Fibroblast of upper back skin (primary cell): Measurements from ENCODE around the gene DMAC2.
A peak's percentile ranks its signal among the peaks of the same experiment; 100 is the strongest.
"Not testable (repeated sequence)": the region's sequence is repeated elsewhere in the genome, so short reads cannot be mapped to it uniquely, and the experiment has no call there.

Source experiments
- DNase-seq: peaks from one replicate; pipeline ENCODE4 v3.0.0-alpha.2; 2013

The DMAC2 gene

GRCh38 chr19:41398050-41398418 lies 41.7 kb downstream of the DMAC2 start:
- DNase-seq, result no peak

- peak; percentile 100 for DNase-seq
These were observed 42.3 kb downstream of the DMAC2 start, which contains the start of the genes BCKDHA and EXOSC5 for GRCh38 chr19:41397086-41398049. Gene BCKDHA, plus strand, starts transcription at chr19:41397818. Its CDS starts 10 bp downstream, at chr19:41397828. Gene EXOSC5, minus strand, starts transcription at chr19:41397359. Its CDS starts 31 bp downstream, at chr19:41397328.

- no peak for DNase-seq
These were observed 44.4 kb downstream of the DMAC2 start for GRCh38 chr19:41395355-41395754.

GRCh38 chr19:41392775-41393174 lies 46.9 kb downstream of the DMAC2 start:
- no peak for DNase-seq

GRCh38 chr19:41391618-41392017 lies 48.1 kb downstream of the DMAC2 start:
- DNase-seq, result no peak

- DNase-seq, result no peak
These were observed 53.3 kb downstream of the DMAC2 start for GRCh38 chr19:41386442-41386841.

- no peak for DNase-seq
These were observed 55.4 kb downstream of the DMAC2 start for GRCh38 chr19:41384351-41384750.

GRCh38 chr19:41381536-41381935 lies 58.2 kb downstream of the DMAC2 start:
- DNase-seq, result not testable (repeated sequence)
